OCI-LY7 (cell line): ENCODE results near the gene VPS26C. TPM values are rescaled to one million over a fixed set of nuclear protein-coding genes. Genes with fewer than 3 reads are reported as not detected.
"Not testable (repeated sequence)": the region's sequence is repeated elsewhere in the genome, so short reads cannot be mapped to it uniquely, and the experiment has no call there.

Experiments used
- Bru-seq: library from RNA; stranded (reverse); fragments of 400-500 nt; gene quantifications from one replicate; lab custom pipeline; 2021; lab: Mats Ljungman, UMichigan
- BruChase-seq, 2 experiments: library from RNA; stranded (reverse); fragments of 400-500 nt; gene quantifications; one replicate each; lab custom pipeline; 2021; lab: Mats Ljungman, UMichigan
- BruUV-seq: library from RNA; stranded (reverse); fragments of 400-500 nt; replicated peaks from 2 replicates; lab custom pipeline; 2021; lab: Mats Ljungman, UMichigan
- CTCF ChIA-PET: fragments of 300-600 bp; sonication (Branson Sonifier 250); formaldehyde crosslinking; loops from one replicate; lab custom pipeline; 2022; ENCODE audit warnings: antibody characterized with exemption; ENCODE audit not compliant: unreplicated experiment; lab: Charles Lee
- POLR2A ChIA-PET: fragments of 300-600 bp; sonication (Branson Sonifier 250); formaldehyde crosslinking; loops from one replicate; lab custom pipeline; 2022; ENCODE audit warnings: antibody characterized with exemption; lab: Charles Lee
- DNase-seq: peaks from one replicate; pipeline ENCODE4 v3.0.0-alpha.2; 2015; ENCODE audit warnings: low spot score
- H2AFZ ChIP-seq: fragments of 200-600 bp; sonication (generic), shearing (Covaris generic); 2 replicates; pipeline ENCODE4 v1.6.1; 2014; ENCODE audit warnings: mild to moderate bottlenecking, antibody characterized with exemption, low read length, moderate library complexity
- H3K27ac ChIP-seq: fragments of 200-600 bp; sonication (generic); 2 replicates; pipeline ENCODE4 v1.5.1; 2014; ENCODE audit warnings: mixed run types, low read depth, mild to moderate bottlenecking, moderate library complexity, low read length, inconsistent platforms; ENCODE audit not compliant: poor library complexity, severe bottlenecking
- H3K36me3 ChIP-seq: fragments of 200-600 bp; sonication (generic); 2 replicates; pipeline ENCODE4 v1.6.1; 2014; ENCODE audit warnings: mild to moderate bottlenecking, antibody characterized with exemption, low read length, moderate library complexity, mixed read lengths; ENCODE audit not compliant: insufficient read depth
- H3K4me1 ChIP-seq: fragments of 200-600 bp; sonication (generic); 2 replicates; pipeline ENCODE4 v1.5.1; 2014; ENCODE audit warnings: mild to moderate bottlenecking, low read length; ENCODE audit not compliant: insufficient read depth, poor library complexity, severe bottlenecking
- H3K4me2 ChIP-seq: fragments of 200-600 bp; sonication (generic); 2 replicates; pipeline ENCODE4 v1.6.1; 2014; ENCODE audit warnings: mild to moderate bottlenecking, low read length
- H3K4me3 ChIP-seq: fragments of 200-600 bp; sonication (generic); 2 replicates; pipeline ENCODE4 v1.5.1; 2014; ENCODE audit warnings: mild to moderate bottlenecking, low read depth, low read length; ENCODE audit not compliant: poor library complexity, severe bottlenecking
- H3K79me2 ChIP-seq: fragments of 200-600 bp; sonication (generic); 2 replicates; pipeline ENCODE4 v1.6.1; 2016; ENCODE audit warnings: low read depth, mild to moderate bottlenecking, low read length, moderate library complexity, mixed read lengths; ENCODE audit not compliant: insufficient read depth
- H3K9me2 ChIP-seq: fragments of 200-600 bp; sonication (generic); 2 replicates; pipeline ENCODE4 v1.6.1; 2016; ENCODE audit warnings: mild to moderate bottlenecking, low read length, mixed read lengths; ENCODE audit not compliant: insufficient read depth
- H3K9me3 ChIP-seq: fragments of 200-600 bp; sonication (generic); 2 replicates; pipeline ENCODE4 v1.6.1; 2014; ENCODE audit warnings: mild to moderate bottlenecking, mixed run types, low read length, mixed read lengths
- H4K20me1 ChIP-seq: fragments of 200-600 bp; sonication (generic); 2 replicates; pipeline ENCODE4 v1.6.1; 2014; ENCODE audit warnings: mild to moderate bottlenecking, antibody characterized with exemption, low read length, moderate library complexity, mixed read lengths; ENCODE audit not compliant: insufficient read depth
- CTCF ChIP-seq: fragments of 200-600 bp; sonication (generic); conservative IDR thresholded peaks from 2 replicates; pipeline ENCODE4 v1.5.1; 2014; ENCODE audit warnings: mild to moderate bottlenecking, antibody characterized with exemption, low read length, moderate library complexity, mixed read lengths
- EZH2phosphoT487 ChIP-seq: fragments of 200-600 bp; sonication (generic); IDR thresholded peaks from 2 replicates; pipeline ENCODE4 v1.6.1; 2018; ENCODE audit warnings: low read depth, borderline replicate concordance, mild to moderate bottlenecking, mixed run types, antibody characterized with exemption, low read length, moderate library complexity, mixed read lengths
- intact Hi-C: fragments of 100-400 bp; cut with micrococcal nuclease; formaldehyde crosslinking; loops from one replicate; pipeline ENCODE4 v1.10.0; 2022; ENCODE audit not compliant: unreplicated experiment
- long read RNA-seq: library from polyadenylated mRNA; stranded (forward); transcript quantifications from one replicate; pipeline ENCODE4 v2.0.0, GENCODE V29; 2022
- total RNA-seq, 2 experiments: library from RNA; depleted of rRNA in 1 of 2; stranded (reverse); fragments of >200 nt in 1 of 2; shearing (Covaris generic) in 1 of 2; gene quantifications; 2 replicates each; pipeline ENCODE4 v1.2.3, GENCODE V29; 2014 to 2022

Gene VPS26C
- total RNA-seq (2014; rRNA removed; shearing (Covaris generic)) (33.0 and 39.7 TPM in 2 replicates), total RNA-seq (2022) (43.3 and 46.7 TPM in 2 replicates), Bru-seq, nascent RNA (percentile 79 among the genes with signal in this experiment), BruChase-seq, experiment 1, labeled RNA remaining after a 6-hour chase (percentile 73 among the genes with signal in this experiment), BruChase-seq, experiment 2, labeled RNA remaining after a 2-hour chase (percentile 81 among the genes with signal in this experiment)
- long read RNA-seq, transcript VPS26C-201 (8 exons, 3,256 nt), result major isoform, 42 of 63 reads
- long read RNA-seq, partial matches to known transcripts, result 3 of 63 reads
- long read RNA-seq, other reads (novel, unspliced or antisense), result 10 of 63 reads

GRCh38 chr21:37267269-37268185, at the start of gene VPS26C:
TSS of gene VPS26C (minus strand) at chr21:37267334. CDS start at chr21:37267294, 40 bp downstream.
- H3K4me3 ChIP-seq, result peak within 1 kb of the TSS; percentile 79
- DNase-seq, result peak; percentile 99
- H3K9me3 ChIP-seq, result no peaks in the 10 kb centered on the region
- H3K79me2 ChIP-seq, result peaks cover 49% of the 10 kb centered on the region
- ChIA-PET CTCF (interaction anchor here (0.6 to 2.4 kb wide), 3 partner anchors 10 to 1127 kb away, joined by 3 to 4 read pairs (median 4); no protein-coding TSS in a partner anchor), POLR2A (interaction anchor here (0.5 to 3.3 kb wide), 6 partner anchors 12 to 298 kb away, joined by 3 to 10 read pairs (median 4); no protein-coding TSS in a partner anchor)
- H4K20me1 ChIP-seq, result peaks cover 20% of the 10 kb centered on the region; the same call in 1 of the 2 replicates
- H3K9me2 ChIP-seq, result no peaks in the 10 kb centered on the region
- H2AFZ ChIP-seq, result peak within 1 kb of the TSS; percentile 67
- peak within 1 kb of the TSS; percentile 90 for H3K27ac ChIP-seq
- H3K4me1 ChIP-seq, result peaks cover 26% of the 10 kb centered on the region
- intact Hi-C loops, result loop anchor here (1.0 to 10.0 kb wide), 5 partner anchors 46 to 753 kb away; partner anchors contain the start of genes DYRK1A, PIGP and TTC3
- peak within 1 kb of the TSS; percentile 96 for H3K4me2 ChIP-seq
- BruUV-seq, result no TSS peak
- peaks cover 7% of the 10 kb centered on the region for H3K36me3 ChIP-seq
- TF ChIP-seq EZH2phosphoT487 (no peak), CTCF (no peak)

GRCh38 chr21:37316072-37316471, 48.9 kb upstream of the VPS26C start:
- intact Hi-C loops, BruUV-seq, H3K36me3 ChIP-seq, H4K20me1 ChIP-seq, H3K9me3 ChIP-seq, H3K4me2 ChIP-seq, H3K79me2 ChIP-seq, H3K4me3 ChIP-seq, H3K9me2 ChIP-seq, H3K27ac ChIP-seq, CTCF ChIA-PET, DNase-seq, H3K4me1 ChIP-seq, H2AFZ ChIP-seq, POLR2A ChIA-PET: not testable (repeated sequence)
